Hindlimb muscle (tissue), 1 donor: Measurements from ENCODE around the gene ZNF789. TPM values are rescaled to one million over a fixed set of nuclear protein-coding genes. Genes with fewer than 3 reads are reported as not detected.
"Not testable (repeated sequence)": the region's sequence is repeated elsewhere in the genome, so short reads cannot be mapped to it uniquely, and the experiment has no call there.

Source experiments
- DNase-seq: peaks from one replicate; pipeline ENCODE4 v3.0.0-alpha.2; 2013
- polyA plus RNA-seq: library from polyadenylated mRNA; unstranded; fragments of 120-200 nt; gene quantifications from one replicate; pipeline ENCODE4 v1.2.1, GENCODE V29; 2013; ENCODE audit not compliant: insufficient read length

The ZNF789 gene
- polyA plus RNA-seq, 1 donor, result 32.1 TPM

GRCh38 chr7:99457650-99458493 lies 14.8 kb upstream of the ZNF789 start:
- no peak for DNase-seq

DNA sequence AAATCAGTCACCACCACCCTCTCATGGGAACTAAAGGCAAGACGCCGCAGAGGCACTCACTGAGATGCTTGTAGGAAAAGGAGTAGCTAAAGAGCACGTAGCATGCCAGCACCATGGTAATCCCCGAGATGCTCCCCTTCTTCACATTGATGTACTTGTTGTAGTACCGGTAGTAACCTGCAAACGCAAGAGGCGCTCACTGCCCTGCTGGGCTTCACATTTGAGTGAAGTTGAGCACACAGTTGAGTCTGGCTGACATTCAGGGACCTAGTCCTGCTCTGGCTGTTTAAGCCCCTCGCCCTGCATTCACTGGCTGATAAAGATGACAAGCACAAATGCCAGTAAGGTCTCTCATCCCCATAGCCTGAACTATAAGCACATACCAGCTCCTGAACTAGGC lies 13.6 kb upstream of the ZNF789 start:
- no peak for DNase-seq

DNA sequence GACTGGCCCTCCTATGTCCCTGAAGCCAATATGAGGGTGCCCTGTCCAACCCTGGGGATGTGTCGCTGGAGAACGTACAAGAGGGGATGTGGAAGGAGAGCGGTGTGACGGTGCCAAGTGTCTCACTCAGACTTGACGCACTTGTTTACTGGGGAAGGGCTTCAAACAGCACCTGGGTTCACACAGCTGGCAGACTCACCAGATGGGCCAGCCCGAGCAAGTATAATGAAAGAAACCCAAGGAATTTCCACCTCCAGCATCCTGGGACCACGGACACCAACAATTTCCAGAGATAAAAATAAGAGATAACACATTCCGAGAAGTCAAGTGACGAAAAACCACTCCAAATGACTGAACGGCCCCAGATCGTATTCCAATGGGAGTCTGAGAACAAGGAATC lies 12.0 kb upstream of the ZNF789 start:
- no peak for DNase-seq

GRCh38 chr7:99461221-99461620 lies 11.5 kb upstream of the ZNF789 start:
- no peak for DNase-seq

DNA sequence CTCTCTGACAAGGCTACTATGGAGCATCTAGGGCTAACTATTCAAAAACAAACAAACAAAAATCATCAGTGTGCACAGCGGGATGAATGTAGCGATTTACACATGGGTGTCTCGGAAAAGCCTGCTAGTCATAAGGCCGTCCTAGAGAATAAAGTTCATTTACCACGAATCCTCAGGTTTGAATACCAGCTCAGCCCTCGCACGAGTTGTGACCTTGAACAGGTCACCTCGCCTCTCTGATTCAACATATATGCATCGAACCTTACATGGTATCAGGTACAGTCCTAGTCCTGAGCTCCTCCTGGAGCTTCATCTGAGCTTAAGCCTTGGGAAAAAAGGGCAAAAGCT lies 7.3 kb upstream of the ZNF789 start:
- no peak for DNase-seq

GRCh38 chr7:99468336-99468918 lies 4.3 kb upstream of the ZNF789 start:
- no peak for DNase-seq

DNA sequence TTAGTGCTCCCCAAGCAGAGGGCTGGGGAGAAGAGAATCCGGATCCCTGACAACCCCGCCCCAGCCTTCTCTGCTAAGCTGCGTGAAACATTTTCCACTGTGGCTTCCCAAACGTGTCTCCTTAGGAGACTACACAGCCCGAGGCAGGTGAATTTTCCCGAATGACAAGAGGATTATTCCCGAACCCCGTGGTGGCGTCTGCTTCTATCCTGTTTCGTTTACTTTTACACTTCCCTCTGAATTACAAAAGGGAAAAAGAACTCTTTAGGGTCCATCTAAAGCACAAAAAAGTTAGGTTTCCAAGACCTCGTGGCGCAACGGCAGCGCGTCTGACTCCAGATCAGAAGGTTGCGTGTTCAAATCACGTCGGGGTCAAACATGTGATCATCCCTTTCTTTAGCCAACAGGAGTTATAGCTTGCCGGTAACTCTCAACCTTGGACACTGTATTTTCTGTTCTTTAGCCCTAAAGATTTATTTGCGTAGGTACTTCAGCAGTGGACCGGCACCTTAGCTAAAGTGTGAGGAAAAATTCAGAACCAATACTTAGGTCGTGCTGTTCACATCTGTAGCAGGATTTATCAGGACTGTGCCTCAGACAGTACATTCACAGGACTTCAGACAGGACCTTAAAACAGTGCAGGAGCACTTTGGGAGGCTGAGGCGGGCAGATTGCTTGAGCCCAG lies 3.2 kb upstream of the ZNF789 start:
- DNase-seq, result no peak

- no peak for DNase-seq
Observed at GRCh38 chr7:99473315-99473596, 566 bp downstream of the ZNF789 start.

DNA sequence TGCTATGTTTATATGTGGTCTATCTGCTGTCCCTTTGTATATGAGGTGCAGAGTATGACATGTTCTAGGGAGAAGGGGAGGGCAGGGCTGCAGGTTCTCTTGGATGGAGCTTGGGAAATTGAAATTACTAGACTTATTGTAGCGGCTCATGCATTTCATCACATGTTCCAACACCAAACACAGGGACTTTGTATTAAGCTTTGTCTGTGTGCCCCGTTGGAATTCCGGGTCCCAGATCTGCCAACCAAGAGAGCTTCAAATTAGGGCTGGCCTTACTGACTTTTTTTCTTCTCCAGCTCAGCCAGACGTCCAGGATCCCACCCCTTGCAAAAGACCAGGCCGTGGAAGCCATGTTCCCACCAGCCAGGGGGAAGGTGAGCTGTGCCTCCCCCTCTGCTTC lies 3.4 kb downstream of the ZNF789 start:
- DNase-seq, result no peak

DNA sequence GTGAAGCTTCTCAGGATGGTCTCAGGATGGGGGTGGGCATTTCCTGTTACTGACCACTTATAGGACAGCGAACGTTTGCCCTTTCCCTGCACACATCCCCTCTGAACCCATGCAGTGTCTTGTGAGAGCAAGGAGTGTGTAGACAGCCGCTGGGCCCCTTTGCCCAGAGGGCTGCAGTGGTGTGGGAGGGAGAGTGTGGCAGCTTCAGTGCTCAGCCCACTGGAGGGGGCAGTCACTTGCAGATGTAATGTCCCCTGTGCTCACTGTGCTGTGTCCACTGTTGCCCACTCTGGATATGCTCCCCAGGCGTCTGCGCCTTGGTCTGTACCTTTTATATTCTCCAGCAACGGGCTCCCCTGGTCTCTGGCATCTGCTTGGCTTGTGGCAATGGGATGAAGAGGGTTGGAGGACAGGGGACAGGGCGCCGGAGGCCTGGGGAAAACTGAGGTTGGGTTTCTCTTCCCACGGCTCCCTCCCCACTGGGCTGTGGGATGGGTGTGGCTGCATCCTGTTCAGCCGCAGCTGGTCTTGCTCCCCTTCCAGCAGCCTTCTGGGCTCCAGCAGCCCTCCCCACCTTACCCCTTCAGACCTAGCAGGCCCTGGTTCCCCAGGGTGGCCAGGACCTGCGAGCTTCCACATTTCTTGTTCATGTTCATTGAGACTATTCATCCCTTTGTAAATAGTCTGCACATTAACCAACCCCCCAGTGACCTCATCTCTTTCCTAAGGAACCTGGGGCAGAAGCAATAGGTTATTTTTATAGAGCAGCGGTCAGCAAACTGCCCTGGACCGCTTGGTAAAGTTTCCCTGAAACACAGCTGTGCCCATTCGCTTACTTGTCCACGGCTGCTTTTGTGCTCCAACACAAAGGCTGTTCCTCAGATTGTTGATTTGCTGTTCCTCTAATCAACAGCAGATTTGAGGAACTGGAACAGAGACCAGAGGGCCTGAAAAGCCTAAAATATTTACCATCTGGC lies 6.1 kb downstream of the ZNF789 start:
- no peak for DNase-seq

DNA sequence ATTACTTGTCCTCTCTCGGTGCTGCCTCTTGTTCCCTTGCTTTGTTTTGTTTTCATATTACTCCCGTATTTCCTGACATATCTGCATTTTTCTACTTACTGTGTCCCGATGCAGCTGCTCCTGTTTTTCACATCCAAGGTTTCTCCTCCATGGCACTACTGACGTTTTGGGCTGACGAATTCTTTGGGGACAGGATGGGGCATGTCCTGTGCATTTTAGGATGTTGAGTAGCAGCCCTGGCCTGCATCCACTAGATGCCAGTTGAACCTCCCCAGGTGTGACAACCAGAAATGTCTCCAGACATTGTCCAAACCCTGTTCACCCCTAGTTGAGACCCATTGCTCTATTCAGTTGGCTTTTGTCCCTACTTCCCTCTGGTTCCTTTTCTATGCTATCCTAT lies 12.4 kb downstream of the ZNF789 start:
- no peak for DNase-seq

DNA sequence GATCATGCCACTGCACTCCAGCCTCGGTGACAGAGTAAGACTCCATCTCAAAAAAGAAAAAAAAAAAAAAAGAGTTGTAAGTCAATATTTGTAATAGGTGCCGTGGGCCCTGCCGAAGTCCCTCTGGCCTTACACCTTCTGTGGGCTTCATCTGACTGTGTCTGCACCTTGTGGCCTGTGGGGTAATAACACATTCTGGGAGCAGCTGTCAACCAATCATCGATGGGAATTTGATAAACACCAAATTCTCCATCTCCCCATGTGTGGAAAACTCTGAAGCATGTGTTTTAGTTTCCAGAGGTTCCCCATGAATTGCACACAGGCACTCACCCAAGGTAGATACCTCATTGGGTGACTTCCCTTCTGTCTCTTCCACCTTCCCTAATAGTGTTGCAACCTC lies 16.5 kb downstream of the ZNF789 start:
- no peak for DNase-seq

- DNase-seq, result no peak
Observed at GRCh38 chr7:99490878-99491277, 18.2 kb downstream of the ZNF789 start.

DNA sequence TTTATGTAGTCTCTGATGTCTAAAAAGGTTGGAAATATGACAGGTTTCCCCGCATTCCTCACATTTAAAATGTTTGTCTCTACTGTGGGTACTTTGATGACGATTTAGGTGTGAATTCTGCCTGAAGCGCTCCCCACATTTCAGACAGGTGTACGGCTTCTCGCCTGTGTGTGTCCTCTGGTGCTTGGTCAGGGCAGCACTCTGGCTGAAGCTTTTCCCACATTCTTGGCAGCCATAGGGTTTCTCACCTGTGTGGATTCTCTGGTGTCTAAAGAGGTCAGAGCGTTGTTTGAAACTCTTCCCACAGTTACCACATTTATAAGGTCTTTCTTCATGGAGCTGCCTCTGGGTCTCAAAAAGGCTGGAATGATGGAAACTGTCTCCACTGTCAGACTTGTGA lies 21.1 kb downstream of the ZNF789 start:
- DNase-seq, result no peak

- no peak for DNase-seq
Observed at GRCh38 chr7:99497766-99498545, 25.3 kb downstream of the ZNF789 start.

DNA sequence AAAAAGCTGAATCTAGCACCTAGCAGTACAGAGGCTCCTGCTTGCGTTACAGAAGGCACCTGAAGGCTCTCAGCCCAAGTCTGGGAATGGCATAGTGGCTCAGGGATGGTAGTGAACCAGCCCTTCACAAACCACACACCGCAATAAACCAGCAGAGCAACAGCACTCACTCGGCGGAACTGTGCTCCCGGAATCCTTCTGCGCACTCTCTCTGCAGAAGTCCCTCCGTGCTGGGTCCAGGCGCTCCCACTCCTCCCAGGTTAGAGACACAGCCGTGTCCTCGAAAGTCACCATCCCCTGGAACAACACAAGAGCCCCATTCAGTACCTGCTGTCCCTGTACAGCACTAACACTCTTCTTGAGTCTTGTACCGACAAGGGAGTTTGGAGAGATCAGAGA lies 25.9 kb downstream of the ZNF789 start:
- no peak for DNase-seq

GRCh38 chr7:99499371-99499720 lies 26.7 kb downstream of the ZNF789 start:
- DNase-seq, result peak; percentile 10

DNA sequence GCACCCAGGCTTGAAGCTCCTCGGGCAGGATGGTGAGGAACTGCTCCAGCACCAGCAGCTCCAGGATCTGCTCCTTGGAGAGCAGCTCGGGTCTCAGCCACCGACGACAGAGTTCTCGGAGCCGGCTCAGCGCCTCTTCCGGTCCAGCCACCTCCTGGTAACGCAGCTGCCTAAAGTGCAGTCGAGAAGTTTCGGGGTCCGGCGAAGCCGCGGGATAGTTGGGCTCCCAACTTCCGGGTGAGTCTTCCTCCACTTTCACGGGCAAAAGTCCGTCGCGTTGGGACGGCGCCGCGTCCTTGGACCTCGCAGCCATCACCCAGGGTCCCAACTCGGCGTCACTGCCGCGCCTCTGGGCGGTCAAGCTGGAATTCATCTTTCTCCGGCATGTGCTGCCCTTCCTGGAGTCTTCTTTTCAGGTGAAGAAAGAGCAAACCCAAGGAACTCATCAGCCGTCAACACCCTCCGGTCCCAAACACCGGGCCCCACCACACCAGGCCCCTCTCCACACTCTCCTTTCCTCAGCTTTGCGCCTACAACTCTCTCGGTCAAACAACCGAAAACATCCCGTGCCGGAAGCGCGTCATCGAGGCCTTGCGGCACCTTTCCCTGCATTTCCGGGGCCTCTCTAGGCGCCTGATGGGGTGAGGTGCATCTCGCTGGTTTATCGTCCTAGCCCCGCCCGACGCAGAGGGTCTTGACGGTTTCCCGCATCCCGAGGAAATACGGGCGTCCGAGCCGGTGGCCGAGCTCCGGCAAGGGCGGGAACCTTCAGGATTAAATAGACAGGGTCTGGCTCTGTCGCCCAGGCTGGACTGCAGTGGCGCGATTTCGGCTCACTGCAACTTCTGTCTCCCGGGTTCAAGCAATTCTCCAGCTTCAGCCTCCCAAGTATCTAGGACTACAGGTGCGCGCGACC lies 27.3 kb downstream of the ZNF789 start, which contains the start of gene ZNF394:
Gene ZNF394 (minus strand): TSS at position 561 of the 916 bp plus-strand sequence. CDS start 188 bp downstream, at position 373.
- peak; percentile 94 for DNase-seq

DNA sequence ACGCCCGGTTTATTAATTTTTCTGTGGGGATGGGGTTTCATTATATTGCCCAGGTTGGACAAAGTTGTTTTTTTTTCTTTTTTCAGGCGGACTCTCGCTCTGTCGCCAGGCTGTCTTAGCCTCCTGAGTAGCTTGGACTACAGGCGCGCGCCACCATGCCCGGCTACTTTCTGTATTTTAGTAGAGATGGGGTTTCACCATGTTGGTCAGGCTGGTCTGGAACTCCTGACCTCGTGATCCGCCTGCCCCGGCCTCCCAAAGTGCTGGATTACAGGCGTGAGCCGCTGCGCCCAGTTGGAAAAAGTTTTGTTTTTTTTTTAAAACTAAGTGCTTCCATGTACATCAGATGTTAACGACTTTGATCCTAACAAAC lies 27.9 kb downstream of the ZNF789 start:
- no peak for DNase-seq

DNA sequence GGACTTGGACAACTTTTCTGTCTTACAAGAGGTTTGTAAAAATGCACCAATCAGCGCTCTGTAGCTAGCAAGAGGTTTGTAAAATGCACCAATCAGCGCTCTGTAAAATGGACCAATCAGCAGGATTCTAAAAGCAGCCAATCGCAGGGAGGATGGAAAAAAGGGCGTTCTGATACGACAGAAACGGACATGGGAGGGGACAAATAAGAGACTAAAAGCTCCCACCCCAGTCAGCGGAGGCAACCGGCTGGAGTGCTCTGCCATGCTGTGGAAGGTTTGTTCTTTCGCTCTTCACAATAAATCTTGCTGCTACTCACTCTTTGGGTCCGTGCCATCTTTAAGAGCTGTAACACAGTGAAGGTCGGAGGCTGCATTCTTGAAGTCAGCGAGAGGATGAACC lies 28.5 kb downstream of the ZNF789 start:
- DNase-seq, result not testable (repeated sequence)

- no peak for DNase-seq
Observed at GRCh38 chr7:99504281-99504602, 31.6 kb downstream of the ZNF789 start.
